Keratinocyte (primary cell): ENCODE data around the gene PIANP. TPM values are rescaled to one million over a fixed set of nuclear protein-coding genes. Genes with fewer than 3 reads are reported as not detected.

Experiments used
- DNase-seq: peaks from one replicate; pipeline ENCODE4 v3.0.0-alpha.2; 2011; ENCODE audit warnings: low read depth, missing footprints, low spot score
- FAIRE-seq: peaks from 2 replicates; lab custom pipeline; 2011; peaks lifted over from hg19 to GRCh38; lab: Jason Lieb, UNC
- H2AFZ ChIP-seq: 2 replicates; pipeline ENCODE4 v1.6.0; 2012; ENCODE audit warnings: low read length, control low read depth, inconsistent platforms; ENCODE audit not compliant: control insufficient read depth
- H3K27ac ChIP-seq: 2 replicates; pipeline ENCODE4 v1.5.1; 2011; ENCODE audit warnings: low read length; ENCODE audit not compliant: control insufficient read depth, insufficient read depth
- H3K27me3 ChIP-seq: 3 replicates; pipeline ENCODE4 v1.6.0; 2011; ENCODE audit warnings: low read length; ENCODE audit not compliant: control insufficient read depth, insufficient read depth; ENCODE audit errors: extremely low read depth
- H3K36me3 ChIP-seq, 2 experiments: 2 replicates in 1 of 2; 3 replicates in 1 of 2; pipeline ENCODE4 v1.5.1; 2011; ENCODE audit warnings: low read length in 2 of 2, mild to moderate bottlenecking in 1 of 2; ENCODE audit not compliant: control insufficient read depth in 2 of 2, insufficient read depth in 2 of 2; ENCODE audit errors: extremely low read depth in 1 of 2
- H3K4me1 ChIP-seq: 3 replicates; pipeline ENCODE4 v1.5.1; 2011; ENCODE audit warnings: low read length; ENCODE audit not compliant: control insufficient read depth, insufficient read depth; ENCODE audit errors: extremely low read depth
- H3K4me2 ChIP-seq: 3 replicates; pipeline ENCODE4 v1.6.0; 2011; ENCODE audit warnings: low read depth, low read length; ENCODE audit not compliant: control insufficient read depth, insufficient read depth; ENCODE audit errors: extremely low read depth
- H3K4me3 ChIP-seq, 3 experiments: fragments of 200-600 bp in 1 of 3; sonication (generic) in 1 of 3; 2 replicates in 2 of 3; 3 replicates in 1 of 3; pipeline ENCODE4 v1.5.1; 2011 to 2016; ENCODE audit warnings: low read length in 3 of 3, mild to moderate bottlenecking in 3 of 3, control low read depth in 2 of 3, inconsistent platforms in 1 of 3, low read depth in 1 of 3, mixed read lengths in 1 of 3, mixed run types in 1 of 3, moderate library complexity in 1 of 3; ENCODE audit not compliant: control insufficient read depth in 2 of 3, insufficient read depth in 2 of 3; ENCODE audit errors: extremely low read depth in 1 of 3
- H3K79me2 ChIP-seq: 2 replicates; pipeline ENCODE4 v1.6.0; 2012; ENCODE audit warnings: low read length; ENCODE audit not compliant: control insufficient read depth, insufficient read depth
- H3K9ac ChIP-seq: 3 replicates; pipeline ENCODE4 v1.6.0; 2011; ENCODE audit warnings: low read length; ENCODE audit not compliant: control insufficient read depth, insufficient read depth; ENCODE audit errors: extremely low read depth
- H3K9me1 ChIP-seq: 3 replicates; pipeline ENCODE4 v1.6.0; 2011; ENCODE audit warnings: low read length; ENCODE audit not compliant: control insufficient read depth, insufficient read depth; ENCODE audit errors: extremely low read depth
- H3K9me3 ChIP-seq: 2 replicates; pipeline ENCODE4 v1.5.1; 2012; ENCODE audit warnings: low read depth, low read length; ENCODE audit not compliant: control insufficient read depth
- H4K20me1 ChIP-seq: 3 replicates; pipeline ENCODE4 v1.6.0; 2011; ENCODE audit warnings: low read length; ENCODE audit not compliant: control insufficient read depth, insufficient read depth; ENCODE audit errors: extremely low read depth
- EZH2 ChIP-seq: IDR thresholded peaks from one replicate; pipeline ENCODE4 v1.6.1; 2012; ENCODE audit warnings: inconsistent platforms, mild to moderate bottlenecking, low read length, moderate library complexity
- dilution Hi-C: fragments of 300-500 bp; cut with MboI; formaldehyde crosslinking; loops from one replicate; pipeline ENCODE4 v1.7.0; 2020; ENCODE audit warnings: low sequenced_read_pairs; ENCODE audit not compliant: extremely low pct_ligation_motif_present
- polyA plus RNA-seq, 5 experiments: library from polyadenylated mRNA; depleted of rRNA in 3 of 5; stranded (reverse) in 3 of 5; stranded (forward) in 1 of 5; unstranded in 1 of 5; fragments of >200 nt; gene quantifications; 1 replicate in 1 of 5; 2 replicates in 3 of 5; 3 replicates in 1 of 5; pipeline versions ENCODE4 v1.2.1 to v1.2.3, GENCODE V29; 2011 to 2012; ENCODE audit warnings: missing spikeins in 2 of 5, low read depth in 1 of 5, low replicate concordance in 1 of 5
- TF ChIP-seq, protein P1 (sequence below), 3 experiments: IDR thresholded peaks in 1 of 3; conservative IDR thresholded peaks in 1 of 3; optimal IDR thresholded peaks in 1 of 3; 2 replicates in 2 of 3; 3 replicates in 1 of 3; pipeline versions ENCODE3 to v1.5.1; 2011; ENCODE audit warnings: low read length in 3 of 3, mild to moderate bottlenecking in 3 of 3, moderate library complexity in 2 of 3, control low read depth in 1 of 3, inconsistent platforms in 1 of 3; ENCODE audit not compliant: insufficient read depth in 2 of 3; ENCODE audit errors: extremely low read depth in 1 of 3

The PIANP gene
- polyA plus RNA-seq, 1 donor (not counting 4 experiments of a cell fraction or from before 2014, with no cell fraction given), result not detected

DNA sequence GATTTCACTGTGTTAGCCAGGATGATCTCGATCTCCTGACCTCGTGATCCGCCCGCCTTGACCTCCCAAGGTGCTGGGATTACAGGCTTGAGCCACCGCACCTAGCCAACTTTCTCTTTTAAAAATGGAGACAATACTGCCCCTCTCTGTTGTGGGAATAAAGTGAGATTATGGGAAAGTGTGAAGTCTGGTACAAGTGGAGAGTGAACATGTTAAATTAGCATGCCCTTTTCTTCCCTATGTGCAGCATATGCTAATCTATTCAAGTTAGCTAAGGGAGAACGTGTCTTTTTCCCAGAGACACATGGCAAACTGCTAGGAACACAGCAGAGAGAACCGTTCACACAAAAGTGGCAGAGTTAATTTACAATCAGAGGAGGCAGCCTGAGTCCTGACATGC is 24.7 kb upstream of the PIANP start:
- H3K36me3 ChIP-seq, result peaks cover 13 to 23% of the 10 kb centered on the region in 2 experiments
- H3K4me2 ChIP-seq, result no peak overlapping the region
- FAIRE-seq (no peak), DNase-seq (no peak)
- H4K20me1 ChIP-seq, result no peaks in the 10 kb centered on the region
- H3K79me2 ChIP-seq, result peaks cover 6% of the 10 kb centered on the region
- TF ChIP-seq, protein P1, sequence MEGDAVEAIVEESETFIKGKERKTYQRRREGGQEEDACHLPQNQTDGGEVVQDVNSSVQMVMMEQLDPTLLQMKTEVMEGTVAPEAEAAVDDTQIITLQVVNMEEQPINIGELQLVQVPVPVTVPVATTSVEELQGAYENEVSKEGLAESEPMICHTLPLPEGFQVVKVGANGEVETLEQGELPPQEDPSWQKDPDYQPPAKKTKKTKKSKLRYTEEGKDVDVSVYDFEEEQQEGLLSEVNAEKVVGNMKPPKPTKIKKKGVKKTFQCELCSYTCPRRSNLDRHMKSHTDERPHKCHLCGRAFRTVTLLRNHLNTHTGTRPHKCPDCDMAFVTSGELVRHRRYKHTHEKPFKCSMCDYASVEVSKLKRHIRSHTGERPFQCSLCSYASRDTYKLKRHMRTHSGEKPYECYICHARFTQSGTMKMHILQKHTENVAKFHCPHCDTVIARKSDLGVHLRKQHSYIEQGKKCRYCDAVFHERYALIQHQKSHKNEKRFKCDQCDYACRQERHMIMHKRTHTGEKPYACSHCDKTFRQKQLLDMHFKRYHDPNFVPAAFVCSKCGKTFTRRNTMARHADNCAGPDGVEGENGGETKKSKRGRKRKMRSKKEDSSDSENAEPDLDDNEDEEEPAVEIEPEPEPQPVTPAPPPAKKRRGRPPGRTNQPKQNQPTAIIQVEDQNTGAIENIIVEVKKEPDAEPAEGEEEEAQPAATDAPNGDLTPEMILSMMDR (optimal IDR thresholded peaks at IDR 0.05 in 1 of 3, IDR thresholded peaks at IDR 0.05 in 1 of 3, conservative IDR thresholded peaks at IDR 0.05 in 1 of 3; ENCODE audit: extremely low read depth in 1 of 3, insufficient read depth in 2 of 3, low read length in 3 of 3), result no peak
- TF ChIP-seq EZH2, result no peak
- dilution Hi-C loops, result no loop called here
- no peak overlapping the region for H3K27ac ChIP-seq
- H3K27me3 ChIP-seq, result no peaks in the 10 kb centered on the region
- H3K9me3 ChIP-seq, result no peaks in the 10 kb centered on the region
- no peak overlapping the region for H3K9ac ChIP-seq
- peaks cover 5% of the 10 kb centered on the region for H3K4me1 ChIP-seq
- H3K4me3 ChIP-seq, result no peak overlapping the region
- H2AFZ ChIP-seq, result no peak overlapping the region
- no peaks in the 10 kb centered on the region for H3K9me1 ChIP-seq

DNA sequence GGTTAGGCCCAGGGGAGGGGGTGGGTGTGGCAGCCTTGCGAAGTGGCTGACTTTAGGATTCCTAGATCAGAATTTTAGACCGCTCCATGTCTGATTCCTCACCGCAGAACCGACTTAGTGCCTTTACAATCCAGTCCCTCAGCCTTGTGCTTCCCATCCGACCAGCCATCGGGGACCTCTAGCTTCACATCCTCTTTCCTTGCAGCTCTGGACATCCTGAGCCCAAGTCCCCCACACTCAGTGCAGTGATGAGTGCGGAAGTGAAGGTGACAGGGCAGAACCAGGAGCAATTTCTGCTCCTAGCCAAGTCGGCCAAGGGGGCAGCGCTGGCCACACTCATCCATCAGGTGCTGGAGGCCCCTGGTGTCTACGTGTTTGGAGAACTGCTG is 23.8 kb upstream of the PIANP start:
- no peak for DNase-seq
- Histone ChIP-seq H3K4me2 (peak overlapping the region; percentile 100), H3K79me2 (peaks cover 6% of the 10 kb centered on the region), H2AFZ (peak overlapping the region; percentile 96), H3K9ac (peak overlapping the region; percentile 88), H3K4me3 (peak overlapping the region; percentile 67 to 96 (median 91)), H3K9me1 (no peaks in the 10 kb centered on the region), H3K4me1 (peaks cover 5% of the 10 kb centered on the region), H3K36me3 (peaks cover 10 to 14% of the 10 kb centered on the region in 2 experiments), H3K9me3 (no peaks in the 10 kb centered on the region), H4K20me1 (no peaks in the 10 kb centered on the region), H3K27me3 (no peaks in the 10 kb centered on the region), H3K27ac (peak overlapping the region; percentile 84)
- dilution Hi-C loops, result no loop called here
- no peak for FAIRE-seq
- TF ChIP-seq, protein P1 (optimal IDR thresholded peaks at IDR 0.05 in 1 of 3, IDR thresholded peaks at IDR 0.05 in 1 of 3, conservative IDR thresholded peaks at IDR 0.05 in 1 of 3; ENCODE audit: extremely low read depth in 1 of 3, insufficient read depth in 2 of 3, low read length in 3 of 3), result no peak
- TF ChIP-seq EZH2, result no peak
